AG08396 (cell line): ENCODE measurements around the gene SH3GL3.

Experiments used
- DNase-seq: peaks from one replicate; pipeline ENCODE4 v3.0.0; 2012; ENCODE audit warnings: low spot score, mixed read lengths

SH3GL3 gene

DNA sequence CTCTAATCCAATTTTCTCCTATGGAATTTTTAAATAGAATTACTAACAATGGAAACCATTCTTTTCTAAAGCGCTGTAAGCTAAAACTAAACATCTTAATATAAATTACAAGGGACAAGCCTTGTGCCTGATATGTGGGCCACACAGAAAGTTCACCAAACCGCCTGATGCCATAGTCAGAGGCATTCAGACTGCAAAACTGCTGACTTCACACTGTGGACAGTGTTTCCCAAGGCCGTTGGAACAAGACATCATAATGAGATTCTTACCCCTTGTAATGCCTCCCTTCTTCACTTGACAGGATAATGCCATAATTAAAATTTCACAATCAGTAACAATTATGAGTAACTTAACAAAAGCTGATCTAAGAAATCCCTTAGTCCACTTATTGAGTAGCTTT, 14.9 kb downstream of the SH3GL3 start:
- no peak for DNase-seq

DNA sequence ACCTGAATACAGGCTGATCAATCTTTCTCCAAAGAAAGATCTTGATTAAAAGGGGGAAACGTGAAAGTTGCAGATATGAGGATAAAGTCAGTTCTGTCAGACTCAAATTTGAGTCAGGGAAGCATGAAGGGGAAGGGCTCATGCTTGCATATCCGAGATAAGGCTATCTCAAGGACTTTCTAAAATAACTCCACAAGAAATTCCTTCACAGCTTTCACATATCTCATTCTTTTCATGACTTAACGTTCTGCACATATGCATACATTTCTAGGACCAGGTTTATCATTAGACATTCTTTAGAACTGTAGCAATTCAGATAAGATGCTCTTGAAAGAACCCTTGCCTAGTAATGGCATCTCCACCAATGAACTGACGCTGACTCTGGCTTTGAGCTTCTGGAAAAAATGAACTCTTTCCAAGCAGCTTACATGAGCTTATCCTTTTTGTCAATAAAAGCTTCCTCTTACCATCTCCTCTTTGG, 15.9 kb downstream of the SH3GL3 start:
- DNase-seq: no peak

DNA sequence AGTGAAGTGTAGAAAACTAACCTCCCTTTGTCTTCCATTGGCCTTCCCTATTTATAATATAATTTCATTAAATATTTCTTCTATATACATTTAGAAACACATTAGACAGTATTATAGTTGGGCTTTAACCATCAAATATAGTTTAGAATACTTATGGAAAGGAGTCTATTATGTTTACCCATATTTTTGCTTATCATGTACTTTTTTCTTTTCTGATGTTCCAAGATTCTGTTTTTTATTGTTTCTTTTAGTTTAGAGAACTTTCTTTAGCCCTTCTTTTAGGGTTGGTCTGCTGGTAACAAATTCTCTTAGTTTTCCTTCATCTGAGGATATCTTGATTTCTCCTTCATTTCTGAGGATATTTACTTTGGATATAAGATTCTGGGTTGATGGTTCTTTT, 23.7 kb downstream of the SH3GL3 start:
- no peak for DNase-seq

DNA sequence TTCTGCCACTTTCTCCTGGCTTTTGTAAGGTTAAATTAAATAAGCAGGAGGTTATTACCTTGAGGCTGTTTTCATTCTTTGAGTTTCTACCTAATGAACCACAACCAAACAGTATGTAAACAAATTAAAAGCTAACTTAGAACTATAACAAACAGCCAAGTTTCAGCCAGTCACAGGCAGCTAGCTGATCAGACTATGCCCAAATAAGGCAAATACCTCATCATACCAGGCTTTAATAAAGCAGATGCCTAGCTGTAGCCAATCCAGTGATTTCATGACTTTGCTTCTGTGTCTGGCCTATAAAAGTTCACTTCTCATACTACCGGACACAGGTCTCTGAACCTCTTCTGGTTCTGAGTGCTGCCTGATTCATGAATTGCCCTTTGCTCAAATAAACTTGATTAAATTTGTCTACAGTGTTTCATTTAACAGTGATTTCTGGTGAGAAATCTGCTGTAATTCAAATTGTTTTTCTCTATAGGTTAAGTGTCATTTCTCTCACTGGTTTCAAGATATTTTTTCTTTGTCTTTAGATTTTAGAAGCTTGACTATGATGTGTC, 24.2 kb downstream of the SH3GL3 start:
- no peak for DNase-seq

DNA sequence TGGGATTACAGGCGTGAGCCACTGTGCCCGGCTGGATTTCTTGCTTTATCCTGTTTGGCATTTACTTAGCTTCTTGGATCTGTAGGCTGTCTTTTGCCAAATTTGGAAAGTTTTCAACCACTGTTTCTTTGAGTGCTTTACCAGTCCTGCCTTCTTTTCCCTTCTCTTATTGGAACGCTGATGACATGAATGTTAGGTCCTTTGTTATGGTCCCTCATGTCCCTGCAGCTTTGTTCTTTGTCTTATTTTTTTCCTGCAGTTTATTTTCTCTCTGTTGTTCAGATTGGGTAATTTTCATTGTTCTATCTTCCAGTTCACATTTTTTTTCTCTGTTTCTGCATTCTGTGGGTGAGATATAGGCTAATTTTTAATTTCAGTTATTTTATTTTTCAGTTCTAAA, 25.0 kb downstream of the SH3GL3 start:
- DNase-seq: no peak

DNA sequence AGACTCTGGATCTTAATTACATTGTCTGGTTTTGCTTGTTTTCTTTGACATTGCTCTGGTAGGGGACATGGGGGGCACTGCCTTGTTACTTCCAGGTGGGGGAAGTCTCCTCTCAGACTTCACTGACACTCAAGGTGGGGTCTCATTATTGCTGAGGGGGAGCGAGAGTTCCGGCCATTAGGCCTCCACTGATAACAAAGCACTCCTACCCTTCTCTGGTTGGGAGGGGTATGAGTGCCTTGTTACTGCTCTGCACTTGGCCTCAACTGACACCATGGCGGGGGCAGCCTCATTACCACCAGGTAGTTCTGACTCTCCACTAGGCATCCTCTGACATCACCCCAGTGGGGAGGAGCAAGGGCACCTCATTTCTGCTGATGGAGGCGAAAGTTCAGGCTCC, 25.7 kb downstream of the SH3GL3 start:
- DNase-seq: no peak

DNA sequence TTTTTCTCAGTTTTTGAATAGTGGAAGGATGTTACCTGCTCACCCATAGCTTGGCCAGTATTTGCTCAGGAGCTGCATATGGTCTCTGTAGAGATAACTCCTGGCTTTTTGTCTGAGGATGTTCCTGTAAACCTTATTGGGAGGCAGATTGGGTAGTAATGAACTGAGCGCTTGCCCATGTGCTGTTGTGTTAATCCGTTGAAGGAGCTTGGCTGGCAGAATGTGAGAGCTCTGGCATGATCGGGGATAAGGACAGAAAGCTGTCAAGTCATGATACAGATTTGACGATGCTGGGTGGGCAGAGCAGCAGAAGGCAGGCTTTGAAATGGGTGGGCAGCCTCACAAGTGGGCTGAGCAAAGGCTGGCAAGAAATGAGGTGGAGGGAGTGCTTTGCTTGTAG, 27.4 kb downstream of the SH3GL3 start:
- no peak for DNase-seq

DNA sequence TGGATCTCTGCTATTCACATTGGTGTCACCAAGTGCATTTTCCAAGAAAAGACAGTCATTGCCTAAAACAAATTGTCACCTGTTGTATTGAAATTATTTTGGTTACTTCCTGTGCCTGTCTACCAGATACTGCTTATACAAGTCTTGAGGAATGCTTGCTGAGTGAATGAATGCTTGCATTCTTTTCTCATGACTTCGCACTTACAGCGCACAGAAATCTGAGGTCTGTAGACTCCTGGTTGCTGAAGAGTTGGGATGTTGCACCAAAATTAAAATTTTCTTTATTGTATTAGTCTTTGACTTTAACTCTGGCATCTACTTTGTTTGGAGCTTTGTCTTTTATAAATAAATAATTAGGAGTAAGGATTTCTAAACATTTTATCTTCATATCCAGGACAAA, 28.4 kb downstream of the SH3GL3 start:
- DNase-seq: peak; percentile 25

DNA sequence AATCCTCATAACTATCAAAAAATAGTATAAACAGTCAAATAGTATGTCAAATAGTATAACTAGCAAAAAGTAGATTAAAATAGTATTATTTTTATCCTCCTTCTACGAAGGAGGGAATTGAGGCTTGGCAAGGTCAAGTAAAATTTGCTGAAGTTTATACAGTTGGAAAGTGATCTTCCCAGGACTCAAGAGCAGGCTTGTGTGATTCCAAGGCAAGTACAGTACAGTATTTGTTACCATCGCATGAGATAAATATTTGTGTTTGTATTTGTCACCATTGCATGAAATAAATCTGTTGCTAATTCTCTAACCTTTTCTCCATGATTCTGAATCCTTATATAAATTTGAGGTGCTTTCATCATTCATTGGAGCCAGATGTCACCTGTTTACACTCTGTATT, 28.9 kb downstream of the SH3GL3 start:
- no peak for DNase-seq

DNA sequence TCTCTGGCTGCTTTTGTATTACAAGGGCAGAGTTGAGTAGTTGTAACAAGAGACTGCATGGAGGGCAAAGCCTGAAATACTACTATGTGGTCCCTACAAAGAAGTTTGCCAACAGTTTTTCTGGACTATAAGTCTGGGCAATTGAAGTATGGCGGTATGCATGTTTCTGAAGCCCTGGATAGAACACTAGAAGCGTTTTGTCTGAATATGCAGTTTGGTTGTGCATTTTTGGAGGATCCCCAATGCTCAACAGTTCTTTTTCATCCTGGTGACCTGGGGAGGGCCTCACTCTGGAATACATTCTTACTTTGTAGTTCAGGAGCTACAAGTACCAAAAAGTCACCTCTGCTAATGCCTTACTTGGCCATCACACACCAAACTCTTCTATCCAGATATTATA, 29.6 kb downstream of the SH3GL3 start:
- no peak for DNase-seq

DNA sequence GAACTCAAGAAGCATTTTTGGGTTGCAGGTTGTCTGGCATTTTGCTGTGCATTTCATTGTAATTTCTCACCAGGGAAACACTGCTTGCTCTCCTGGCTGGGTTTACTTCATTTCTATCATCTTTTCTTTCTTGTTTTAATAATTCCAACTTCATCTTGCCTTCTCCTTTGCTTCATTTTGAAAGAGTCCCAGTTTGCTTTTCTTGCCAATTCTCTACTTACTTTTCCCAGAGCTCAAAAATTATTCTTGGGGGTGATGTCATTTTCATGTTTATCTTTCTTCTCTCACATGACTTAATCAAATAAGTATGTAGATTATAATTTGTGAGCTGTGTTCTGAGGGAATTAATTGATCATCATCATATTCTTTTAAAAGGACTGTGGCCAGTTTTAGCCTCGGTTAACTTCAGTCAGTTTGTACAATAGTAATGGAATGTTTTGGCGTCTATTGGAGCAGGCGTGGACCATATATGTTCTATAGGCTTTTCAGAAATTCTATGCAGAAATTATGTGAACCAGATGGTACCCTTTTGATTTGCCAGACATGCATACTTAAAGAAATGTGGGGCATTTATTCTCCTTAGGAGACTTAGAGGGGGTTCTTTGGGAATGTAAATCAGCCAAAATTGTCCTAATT, 30.1 kb downstream of the SH3GL3 start:
- DNase-seq: no peak

DNA sequence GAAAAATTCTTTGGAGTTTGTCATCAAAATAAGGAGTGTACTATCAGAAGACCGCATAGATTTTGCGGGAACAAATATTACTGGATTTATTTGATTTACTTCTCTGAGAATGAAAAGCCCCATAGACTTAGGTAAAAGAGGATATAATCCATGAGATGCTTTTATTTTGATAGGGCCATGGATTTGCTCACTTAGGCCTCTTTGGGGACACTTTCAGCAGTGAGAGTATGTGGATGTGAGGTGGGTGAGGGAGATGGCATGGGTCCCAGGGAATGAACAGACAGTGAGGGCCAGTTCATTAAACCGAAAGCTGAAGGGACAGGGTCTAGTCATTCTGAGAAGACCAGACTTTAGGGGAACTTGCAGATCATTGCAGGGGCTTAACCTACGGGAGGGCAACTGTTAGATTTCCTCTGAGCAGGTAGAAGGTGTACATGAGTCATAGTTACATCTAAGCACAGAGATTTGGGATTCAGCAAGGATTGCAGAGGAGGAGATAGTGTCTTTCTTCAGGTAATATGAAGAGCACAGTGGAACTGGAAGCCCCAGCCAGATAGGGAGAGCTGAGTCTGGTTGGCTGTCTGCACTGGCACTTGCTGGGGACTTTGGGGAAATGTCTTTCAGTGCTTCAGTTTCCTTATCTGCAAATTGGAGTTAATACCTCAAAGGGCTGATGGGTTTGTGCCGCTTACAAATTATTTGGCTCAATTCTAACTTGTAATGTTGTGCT, 30.8 kb downstream of the SH3GL3 start:
- DNase-seq: no peak

DNA sequence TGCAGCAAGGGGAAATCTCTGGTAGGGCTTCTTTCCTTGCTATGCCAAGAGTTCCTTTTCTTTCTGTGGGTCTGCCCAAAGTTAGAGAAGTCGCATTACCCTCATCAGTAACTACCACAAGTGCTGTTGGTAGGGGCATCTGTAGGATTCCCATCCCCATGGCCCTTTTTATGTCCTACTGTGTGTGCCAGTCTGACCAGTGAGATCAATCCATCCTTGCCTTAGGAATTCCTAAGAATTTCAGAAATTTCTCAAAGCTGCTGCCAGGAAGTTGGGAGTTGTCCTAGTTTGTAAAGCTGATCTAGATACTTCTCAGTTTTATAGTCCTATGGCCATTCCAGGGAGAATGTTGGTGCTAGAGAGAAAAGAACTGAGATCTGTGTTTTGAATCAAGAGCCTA, 36.5 kb downstream of the SH3GL3 start:
- DNase-seq: no peak

DNA sequence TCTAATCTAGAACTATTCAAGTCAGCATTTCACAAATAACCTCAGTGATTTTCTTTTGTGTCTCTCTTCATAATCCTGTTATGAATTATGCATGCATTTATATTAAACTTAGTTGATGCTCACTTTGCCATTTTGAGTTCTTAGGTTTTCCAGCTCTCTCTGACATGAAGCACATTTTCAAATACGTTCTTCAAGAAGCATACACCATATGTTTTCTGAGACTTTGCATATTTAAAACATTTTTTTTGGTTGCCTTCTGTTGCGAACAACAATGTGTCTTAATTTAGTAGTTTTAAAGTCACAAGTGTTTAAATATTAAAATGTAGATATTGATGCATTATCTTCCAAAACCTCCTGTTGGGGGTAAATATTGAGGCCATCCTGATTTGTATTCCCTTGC, 37.5 kb downstream of the SH3GL3 start:
- DNase-seq: no peak

DNA sequence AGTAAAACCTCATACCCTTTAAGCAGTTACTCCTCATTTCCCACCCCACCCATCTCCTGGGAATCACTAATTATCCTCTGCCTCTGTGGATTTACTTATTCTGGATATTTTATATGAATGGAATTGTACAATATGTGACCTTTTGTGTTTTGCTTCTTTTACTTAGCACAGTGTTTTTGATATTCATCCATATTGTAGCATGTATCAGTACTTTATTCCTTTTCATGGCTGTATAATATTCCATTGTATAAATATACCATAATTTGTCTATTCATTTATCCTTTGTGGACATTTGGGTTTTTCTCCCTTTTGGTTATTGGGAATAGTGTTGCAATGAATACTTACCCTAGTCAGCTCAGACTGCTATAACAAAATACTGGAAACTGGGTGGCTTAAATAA, 39.2 kb downstream of the SH3GL3 start:
- DNase-seq: no peak

DNA sequence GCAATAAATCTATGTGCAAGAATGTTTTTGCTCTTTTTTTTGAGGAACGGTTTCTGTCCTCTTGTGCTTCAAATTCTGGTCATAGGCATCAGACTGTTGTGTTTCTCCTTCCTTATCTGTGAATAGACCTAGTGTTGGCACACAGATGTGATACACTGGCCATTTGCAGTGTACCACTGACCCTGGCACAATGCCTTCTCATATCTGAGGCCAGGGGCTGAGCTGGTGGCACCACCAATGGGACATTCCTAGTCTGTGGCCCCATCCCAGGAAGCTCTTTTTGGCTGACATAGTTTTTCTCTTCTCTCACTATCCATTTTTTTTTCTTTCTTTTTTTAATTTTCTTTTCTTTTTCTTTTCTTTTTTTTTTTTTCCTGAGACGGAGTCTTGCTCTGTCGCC, 40.4 kb downstream of the SH3GL3 start:
- no peak for DNase-seq

DNA sequence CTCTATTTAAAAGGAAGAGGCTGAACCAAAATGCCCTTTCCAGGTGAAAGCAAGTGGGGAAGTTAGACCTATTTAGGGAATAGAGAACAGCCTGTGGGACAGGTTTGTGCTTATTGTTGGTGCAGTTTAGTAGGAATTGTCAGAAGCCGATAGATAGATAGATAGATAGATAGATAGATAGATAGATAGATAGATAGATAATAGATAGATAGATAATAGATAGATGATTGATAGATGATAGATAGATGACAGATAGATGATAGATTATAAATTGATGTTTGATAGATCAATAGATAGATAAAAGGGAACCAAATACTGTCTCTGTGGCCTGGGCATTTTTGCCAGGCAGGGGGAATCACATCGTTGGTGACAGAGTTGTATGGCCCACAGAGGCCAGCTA, 42.5 kb downstream of the SH3GL3 start:
- DNase-seq: no peak

DNA sequence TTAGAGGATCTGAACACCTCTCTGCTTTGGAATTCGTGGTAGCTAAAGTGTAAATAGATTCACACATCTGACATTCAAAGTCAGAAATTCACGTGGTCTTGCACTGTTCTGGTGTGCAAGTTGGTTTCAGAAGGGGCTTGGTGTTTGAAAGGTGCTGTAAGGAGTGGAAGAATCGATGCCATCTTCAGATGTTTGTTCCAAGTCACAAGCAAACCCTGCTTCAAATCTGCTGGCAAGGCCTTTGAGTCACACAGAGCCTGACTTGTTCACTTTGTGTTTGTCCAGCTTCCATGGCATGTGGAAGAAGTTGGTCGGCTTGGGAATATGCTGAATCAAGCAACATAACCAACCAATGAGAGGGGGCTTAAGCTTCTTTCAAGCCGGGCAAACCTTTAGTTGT, 44.3 kb downstream of the SH3GL3 start:
- no peak for DNase-seq

DNA sequence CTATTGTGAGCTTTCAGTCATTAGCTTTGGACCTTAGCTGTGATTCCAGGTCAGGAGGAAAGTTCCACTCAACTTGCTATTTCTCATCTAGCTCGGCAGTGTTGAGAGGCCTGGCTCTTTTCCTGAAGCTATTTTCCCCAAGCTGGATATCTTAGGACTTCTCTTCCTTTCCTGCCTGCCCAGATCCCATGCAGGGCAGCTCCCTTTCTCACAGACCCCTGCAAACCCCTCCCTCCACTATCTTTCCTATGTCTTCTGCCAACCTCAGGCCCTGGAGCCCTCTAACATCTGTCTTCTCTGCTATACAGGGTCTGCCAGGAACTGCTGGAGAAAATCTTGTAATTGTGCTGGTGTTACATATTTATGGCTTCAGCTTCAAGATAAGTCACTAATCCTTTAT, 49.6 kb downstream of the SH3GL3 start:
- DNase-seq: no peak

DNA sequence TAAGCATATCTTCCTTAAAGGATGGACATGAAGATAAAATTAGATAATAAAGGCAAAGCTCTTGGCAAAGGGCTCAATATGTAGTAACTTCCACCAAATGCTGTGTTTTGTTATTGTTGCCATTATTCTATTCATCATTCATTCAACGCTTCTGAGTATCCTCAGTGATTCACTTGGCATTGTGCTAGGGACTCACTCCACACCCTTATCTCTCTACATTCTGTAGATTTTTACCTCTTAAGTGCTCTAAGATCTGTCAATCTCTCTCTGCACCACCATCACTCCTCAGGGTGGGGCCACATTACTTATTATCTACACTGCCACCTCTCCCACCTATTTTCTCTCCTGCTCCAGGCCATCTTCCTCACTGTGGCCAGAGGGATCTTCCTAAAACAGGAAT, 51.2 kb downstream of the SH3GL3 start:
- DNase-seq: no peak

DNA sequence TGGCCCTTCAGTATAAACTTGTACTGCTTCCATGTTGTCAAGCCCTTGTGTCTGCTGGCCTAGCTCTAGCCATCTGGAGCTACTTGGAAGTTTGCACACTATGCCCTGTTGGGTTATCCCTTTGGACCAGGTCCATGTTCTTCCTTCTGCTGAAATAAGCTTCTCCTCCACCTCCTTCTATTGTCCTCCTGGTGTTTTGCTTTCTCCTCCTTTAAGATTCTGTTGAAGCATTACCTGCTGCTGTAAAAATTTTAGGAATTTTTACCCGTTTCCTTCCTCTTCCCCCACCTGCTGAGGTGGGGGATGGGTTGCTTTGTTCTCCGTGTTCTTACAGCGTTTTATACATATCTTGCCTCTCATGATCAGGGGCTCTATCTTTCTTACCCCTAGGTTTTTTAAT, 51.7 kb downstream of the SH3GL3 start:
- DNase-seq: no peak

DNA sequence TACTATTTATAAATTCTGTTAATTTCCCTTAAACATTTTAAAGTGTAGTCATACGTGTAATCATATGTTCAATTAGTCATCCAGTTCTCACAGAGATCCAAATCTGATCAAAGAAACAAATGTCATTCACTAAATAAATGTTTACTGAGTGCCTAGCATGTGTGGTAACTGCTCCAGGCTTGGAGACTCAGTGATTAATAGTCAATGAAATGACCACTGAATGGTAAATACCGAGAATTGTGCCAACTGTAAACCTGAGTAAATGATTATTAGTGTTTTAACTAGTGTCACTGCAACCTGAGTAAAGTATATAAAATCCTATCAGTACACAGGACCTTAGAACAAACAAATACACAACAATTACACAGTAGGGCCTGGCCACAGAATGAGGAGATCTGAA, 52.3 kb downstream of the SH3GL3 start:
- DNase-seq: no peak

DNA sequence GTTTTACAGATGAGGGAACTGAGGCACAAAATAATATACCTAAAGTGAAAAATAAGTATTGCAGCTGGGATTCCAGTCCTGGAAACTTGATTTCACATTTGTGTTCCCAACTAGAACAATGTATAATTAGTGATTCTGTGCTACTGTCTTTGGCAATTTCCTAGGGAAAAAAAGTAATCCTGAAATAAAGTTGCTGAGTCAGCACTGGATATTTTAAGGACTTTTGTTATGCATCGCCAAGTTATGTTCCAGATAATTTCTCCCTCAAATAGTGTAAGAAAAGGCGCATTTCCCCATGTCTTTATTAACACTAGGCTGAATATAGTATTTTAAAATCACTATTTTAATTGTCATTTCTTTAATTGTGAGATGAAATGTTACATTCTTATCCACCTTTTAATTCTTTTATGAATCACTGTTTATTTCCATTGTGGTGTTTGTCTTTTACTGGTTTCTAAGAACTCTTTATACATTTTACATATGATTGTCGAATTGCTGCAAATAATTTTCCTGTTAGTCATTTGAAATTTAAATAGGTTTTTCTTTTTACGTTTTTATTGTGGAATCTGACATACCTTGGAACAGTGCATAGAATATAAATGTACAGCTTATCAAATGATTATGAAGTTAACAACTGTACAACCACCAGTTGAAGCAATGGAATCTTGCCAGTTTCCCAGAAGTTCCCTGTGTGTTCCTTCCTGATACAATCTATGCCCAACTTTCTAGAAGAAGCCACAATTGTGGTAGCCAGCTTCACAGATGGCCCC, 56.6 kb downstream of the SH3GL3 start:
- no peak for DNase-seq
